LNCaP clone FGC (cell line): ENCODE data around the gene SLCO1C1.

Experiments
- DNase-seq: peaks from one replicate; pipeline ENCODE4 v3.0.0-alpha.2; 2011; ENCODE audit warnings: low read depth
- H3K4me3 ChIP-seq: 2 replicates; pipeline ENCODE4 v1.5.1; 2011; ENCODE audit warnings: mild to moderate bottlenecking, low read depth, low read length, control low read depth
- CTCF ChIP-seq: IDR thresholded peaks from 2 replicates; pipeline ENCODE4 v1.5.1; 2012; ENCODE audit warnings: mild to moderate bottlenecking; ENCODE audit not compliant: control insufficient read depth, insufficient read depth; ENCODE audit errors: extremely low read depth

The SLCO1C1 gene

DNA sequence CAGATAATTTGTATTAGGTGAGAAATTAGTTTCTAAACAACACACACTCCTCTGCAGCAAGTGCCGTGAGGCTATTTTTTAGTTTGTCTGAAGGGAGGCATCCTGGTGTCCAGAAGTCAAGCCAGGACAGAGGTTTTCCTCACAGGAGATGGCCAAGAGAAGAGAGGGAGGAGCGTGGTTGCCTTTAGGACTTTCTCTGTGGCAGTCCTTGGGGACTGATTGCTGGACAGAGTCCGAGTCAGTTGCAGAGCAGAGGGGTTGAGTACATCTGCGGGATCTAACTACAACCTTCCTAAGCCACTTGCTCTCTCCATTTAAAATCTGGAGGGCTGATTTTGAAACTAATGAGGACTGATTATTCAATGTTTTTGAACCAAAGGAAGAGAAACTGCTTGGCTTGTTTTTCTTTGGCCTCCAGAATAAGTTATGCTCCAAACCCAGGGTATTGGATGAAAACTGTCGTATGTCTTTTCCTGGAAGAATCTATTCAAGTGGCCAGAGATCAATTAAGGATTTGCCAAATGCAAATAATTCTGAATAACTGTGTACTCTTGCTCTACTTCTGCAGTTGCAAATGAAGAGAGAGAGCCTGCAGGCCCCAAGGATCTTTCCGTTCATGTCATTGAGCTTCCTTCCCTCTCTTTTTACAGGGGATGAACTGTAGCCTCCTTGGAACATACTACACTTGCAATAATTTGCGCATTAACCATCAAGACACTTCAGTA is 1.2 kb downstream of the SLCO1C1 start:
- no peak for DNase-seq
- no peak for TF ChIP-seq CTCF
- no peak overlapping the region for H3K4me3 ChIP-seq

DNA sequence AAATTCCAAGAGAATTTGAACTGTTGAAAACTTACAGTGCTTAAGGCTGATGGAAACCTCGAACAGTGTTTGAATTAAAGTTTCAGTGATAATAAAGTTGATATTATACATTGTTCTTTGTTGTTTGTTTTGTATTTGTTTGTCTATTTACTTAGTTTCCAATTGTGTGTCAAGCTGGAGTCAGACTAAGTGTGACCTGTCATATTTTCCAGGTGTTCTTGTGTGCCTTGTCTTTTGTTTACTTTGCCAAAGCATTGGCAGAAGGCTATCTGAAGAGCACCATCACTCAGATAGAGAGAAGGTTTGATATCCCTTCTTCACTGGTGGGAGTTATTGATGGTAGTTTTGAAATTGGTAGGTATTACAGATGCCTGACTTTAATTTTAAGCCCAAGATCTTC is 6.0 kb downstream of the SLCO1C1 start:
- no peak overlapping the region for H3K4me3 ChIP-seq
- no peak for TF ChIP-seq CTCF
- peak; percentile 98 for DNase-seq

GRCh38 chr12:20704860-20705259 is 9.7 kb downstream of the SLCO1C1 start:
- H3K4me3 ChIP-seq: no peak overlapping the region
- DNase-seq: no peak
- TF ChIP-seq CTCF: no peak

GRCh38 chr12:20711846-20712245 is 16.7 kb downstream of the SLCO1C1 start:
- TF ChIP-seq CTCF: no peak

GRCh38 chr12:20716037-20716436 is 20.9 kb downstream of the SLCO1C1 start:
- peak; percentile 46 for DNase-seq
- peak; percentile 67 for TF ChIP-seq CTCF
- no peak overlapping the region for H3K4me3 ChIP-seq

More at GRCh38 chr12:20711846-20712245, 16.7 kb downstream of the SLCO1C1 start:
- H3K4me3 ChIP-seq: no peak overlapping the region
- no peak for DNase-seq

DNA sequence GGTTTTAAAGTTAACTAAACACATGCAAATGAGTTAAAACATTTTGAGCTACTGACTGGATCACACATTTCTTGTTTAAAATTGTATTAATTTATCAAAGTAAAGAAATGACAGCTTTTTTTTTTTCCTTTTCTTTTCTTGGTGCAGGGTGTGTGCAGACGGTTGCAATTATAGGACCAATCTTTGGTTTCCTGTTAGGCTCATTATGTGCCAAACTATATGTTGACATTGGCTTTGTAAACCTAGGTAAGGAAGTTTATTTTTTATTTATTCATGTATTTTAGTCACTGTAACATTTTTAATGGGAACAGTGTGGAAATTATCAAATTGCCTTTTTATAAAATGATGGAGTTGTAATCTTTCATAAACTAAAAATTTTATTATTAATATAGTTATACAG is 21.9 kb downstream of the SLCO1C1 start:
- TF ChIP-seq CTCF: no peak
- DNase-seq: peak; percentile 70
- H3K4me3 ChIP-seq: no peak overlapping the region

DNA sequence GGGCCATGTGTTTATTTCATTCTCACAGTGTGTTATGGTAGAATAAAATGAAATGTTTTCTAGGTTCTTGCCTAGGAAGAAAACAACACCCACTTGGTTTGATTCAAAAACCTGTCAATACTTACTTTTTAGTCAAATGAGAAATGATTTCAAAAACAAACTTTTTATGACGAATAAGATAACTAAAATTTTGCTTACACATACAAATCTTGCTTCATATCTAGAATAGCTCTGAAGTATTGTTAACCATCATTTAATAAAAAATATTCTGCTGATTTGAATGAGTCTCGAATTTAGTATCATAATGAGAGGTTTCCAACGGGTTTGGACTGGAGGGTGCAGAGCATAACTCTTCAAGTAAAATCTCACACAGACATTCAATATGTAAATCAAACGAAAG is 23.2 kb downstream of the SLCO1C1 start:
- no peak for TF ChIP-seq CTCF
- H3K4me3 ChIP-seq: no peak overlapping the region
- no peak for DNase-seq
